Measurements from ENCODE around the gene ITIH5.
A peak's percentile ranks its signal among the peaks of the same experiment; 100 is the strongest.

Gene ITIH5

GRCh38 chr10:7525314-7526016, 141.3 kb downstream of the ITIH5 start:
- DNase-seq (ENCODE audit: low read depth in 1 of 2, low spot score in 1 of 2) = peak in 1 of 2 donors; percentile 18

GRCh38 chr10:7523656-7524055, 143.1 kb downstream of the ITIH5 start:
- no peak for DNase-seq (ENCODE audit: low read depth in 1 of 2, low spot score in 1 of 2)

GRCh38 chr10:7520507-7521485, 146.0 kb downstream of the ITIH5 start:
- DNase-seq (ENCODE audit: low read depth in 1 of 2, low spot score in 1 of 2) = no peak

GRCh38 chr10:7519351-7519750, 147.4 kb downstream of the ITIH5 start:
- DNase-seq (ENCODE audit: low read depth in 1 of 2, low spot score in 1 of 2) = no peak

DNA sequence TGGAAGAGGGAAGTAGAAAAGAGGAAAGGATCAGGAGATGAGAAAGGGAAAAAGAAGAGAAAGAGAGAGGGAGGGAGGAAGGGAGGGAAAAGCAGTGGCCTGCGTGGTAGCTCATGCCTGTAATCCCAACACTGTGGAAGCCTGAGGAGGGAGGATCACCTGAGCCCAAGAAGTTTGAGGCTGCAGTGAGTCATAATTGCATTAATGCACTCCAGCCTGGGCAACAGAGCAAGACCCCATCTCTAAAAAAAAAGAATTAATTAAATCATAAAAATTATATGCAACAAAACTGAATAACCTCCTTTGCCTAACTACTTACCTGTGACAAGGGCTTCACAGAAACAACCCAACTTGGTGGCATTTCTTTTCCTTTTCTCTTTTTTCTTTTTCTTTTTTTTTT, 148.1 kb downstream of the ITIH5 start:
- no peak for DNase-seq (ENCODE audit: low read depth in 1 of 2, low spot score in 1 of 2)

- no peak for DNase-seq (ENCODE audit: low read depth in 1 of 2, low spot score in 1 of 2)
These were observed 151.3 kb downstream of the ITIH5 start for GRCh38 chr10:7515439-7515838.

- no peak for DNase-seq (ENCODE audit: low read depth in 1 of 2, low spot score in 1 of 2)
These were observed 152.8 kb downstream of the ITIH5 start for GRCh38 chr10:7513936-7514335.

- no peak for DNase-seq (ENCODE audit: low read depth in 1 of 2, low spot score in 1 of 2)
These were observed 153.3 kb downstream of the ITIH5 start for GRCh38 chr10:7513455-7513854.

DNA sequence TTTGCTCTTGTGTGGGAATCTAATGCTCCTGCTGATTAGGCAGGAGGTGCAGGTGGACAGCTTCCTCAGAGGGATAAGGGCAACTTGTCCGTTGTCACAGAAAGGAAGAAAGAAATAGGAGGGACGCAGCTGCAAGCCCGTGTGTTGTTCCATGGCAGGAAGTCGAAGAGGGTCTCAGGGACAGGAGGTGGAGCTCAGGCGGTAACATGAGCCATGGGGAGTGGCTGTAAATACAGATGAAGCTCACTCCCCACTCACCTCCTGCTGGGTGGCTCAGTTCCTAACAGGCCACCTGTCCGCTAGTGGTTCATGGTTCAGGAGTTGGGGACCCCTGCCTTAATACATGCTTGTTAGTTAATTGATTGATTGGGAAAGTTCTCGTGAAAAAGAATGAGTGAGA, 154.3 kb downstream of the ITIH5 start:
- no peak for DNase-seq (ENCODE audit: low read depth in 1 of 2, low spot score in 1 of 2)

DNA sequence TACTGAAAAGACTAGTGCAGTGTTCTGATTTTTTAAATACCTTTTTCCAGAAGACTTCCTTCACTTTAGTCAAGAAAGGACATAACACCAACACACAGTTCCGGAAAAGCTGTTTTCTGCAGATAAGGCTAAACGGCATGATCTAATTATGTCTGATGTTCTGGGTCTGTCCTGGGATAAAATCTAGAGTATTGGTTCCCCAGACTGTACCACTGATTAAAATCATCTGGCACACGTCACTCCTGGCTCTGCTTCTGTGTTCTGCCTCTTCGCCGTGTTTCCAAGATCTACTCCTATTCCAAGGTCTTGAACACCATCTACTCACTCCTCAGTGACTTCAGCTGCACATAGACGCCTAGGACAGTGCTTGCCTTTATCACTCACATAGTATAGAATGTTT, 155.2 kb downstream of the ITIH5 start:
- DNase-seq (ENCODE audit: low read depth in 1 of 2, low spot score in 1 of 2) = no peak

Data from activated T-helper 1 cell treated with anti-CD3 and anti-CD28 coated beads, Interleukin-2, amount 50 U/mL, for 16 hours (primary cell).